Activated T-helper 1 cell treated with anti-CD3 and anti-CD28 coated beads, Interleukin-2, amount 50 U/mL, for 16 hours (primary cell): ENCODE measurements around the gene OR10J5.
"Not testable (repeated sequence)": the region's sequence is repeated elsewhere in the genome, so short reads cannot be mapped to it uniquely, and the experiment has no call there.

Experiments used
- DNase-seq, 2 donors: peaks; one replicate each; pipeline ENCODE4 v3.0.0-alpha.2; 2020; ENCODE audit warnings: low read depth in 1 of 2, low spot score in 1 of 2

Gene OR10J5

DNA sequence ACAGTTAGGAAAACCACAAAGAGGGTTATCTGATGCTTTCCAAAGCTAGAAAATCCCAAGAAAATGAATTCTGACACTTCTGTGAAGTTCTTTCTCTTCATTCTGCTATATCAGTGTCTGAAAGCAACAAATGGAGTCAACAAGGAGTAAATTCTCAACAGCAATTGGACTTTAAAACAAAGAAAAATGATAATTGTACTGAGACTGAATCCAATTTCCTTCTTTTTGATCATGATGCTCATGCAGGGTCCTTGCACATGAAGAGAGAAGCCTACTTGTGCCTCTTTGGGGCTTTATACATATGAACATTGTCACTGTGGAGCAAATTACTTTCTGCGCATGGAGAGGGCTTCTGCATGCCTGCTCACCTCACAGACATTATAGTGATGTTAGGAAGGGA, at the start of gene OR10J5:
OR10J5 (minus strand) TSS at position 101 of the 400 bp plus-strand sequence; CDS start at position 101, 0 bp downstream.
- DNase-seq: no peak

DNA sequence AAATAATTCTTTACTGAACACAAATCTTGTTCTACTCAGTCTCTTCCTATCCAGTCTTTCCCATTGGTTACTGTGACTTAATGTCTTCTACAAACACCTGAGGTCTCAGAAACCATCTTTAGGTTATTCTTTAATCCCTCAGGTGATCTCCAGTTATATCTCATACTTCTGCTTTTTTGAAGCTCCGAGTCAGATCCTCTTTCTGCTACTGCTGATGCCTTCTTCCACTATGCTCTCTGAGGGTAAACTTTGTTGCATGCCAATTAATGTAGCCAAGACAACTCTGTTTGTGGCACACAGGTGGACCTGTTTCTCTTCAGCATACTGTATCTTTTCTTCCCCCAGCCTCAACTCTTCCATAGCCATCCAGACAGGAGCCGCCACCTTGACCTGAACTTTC, 48.7 kb upstream of the OR10J5 start:
- DNase-seq: no peak

DNA sequence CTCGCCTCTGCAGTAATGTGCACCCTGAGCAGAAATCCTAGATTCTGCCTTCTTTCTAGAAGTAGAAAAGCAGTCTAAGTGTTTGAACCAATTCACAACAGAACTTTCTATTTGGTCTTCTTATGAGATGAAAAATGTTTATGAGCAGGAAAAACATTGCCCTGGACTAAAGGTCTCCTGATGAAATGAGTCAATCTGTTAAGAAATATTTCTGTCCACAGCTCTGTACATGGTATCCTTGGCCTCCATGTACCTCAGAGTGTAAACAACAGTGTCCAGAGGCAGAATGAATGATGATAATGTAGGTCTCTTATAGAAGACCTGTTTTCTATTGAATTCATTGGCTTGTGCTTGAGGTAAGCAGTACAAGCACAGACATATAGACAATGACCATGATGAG, 45.6 kb upstream of the OR10J5 start:
- no peak for DNase-seq

DNA sequence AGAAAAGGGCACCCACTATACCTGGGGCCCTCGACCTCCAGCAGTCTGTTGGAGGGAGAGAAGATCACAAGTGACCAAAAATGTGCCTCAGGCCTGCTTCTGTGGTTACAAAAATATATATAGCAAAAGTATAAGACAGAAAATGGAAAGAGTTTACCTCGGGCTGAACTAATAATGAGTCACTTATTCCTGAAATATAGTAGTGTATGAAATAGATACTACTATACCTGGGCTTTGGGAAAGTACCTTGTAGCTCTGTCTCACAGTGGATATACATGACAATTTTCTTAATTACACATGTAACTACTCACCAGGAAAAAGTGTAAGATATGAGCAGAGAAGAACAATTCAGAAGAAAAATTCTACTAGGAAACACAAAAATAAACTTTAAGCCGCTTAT, 44.5 kb upstream of the OR10J5 start:
- no peak for DNase-seq

- no peak for DNase-seq
These were observed 41.6 kb upstream of the OR10J5 start for GRCh38 chr1:159577446-159577845.

DNA sequence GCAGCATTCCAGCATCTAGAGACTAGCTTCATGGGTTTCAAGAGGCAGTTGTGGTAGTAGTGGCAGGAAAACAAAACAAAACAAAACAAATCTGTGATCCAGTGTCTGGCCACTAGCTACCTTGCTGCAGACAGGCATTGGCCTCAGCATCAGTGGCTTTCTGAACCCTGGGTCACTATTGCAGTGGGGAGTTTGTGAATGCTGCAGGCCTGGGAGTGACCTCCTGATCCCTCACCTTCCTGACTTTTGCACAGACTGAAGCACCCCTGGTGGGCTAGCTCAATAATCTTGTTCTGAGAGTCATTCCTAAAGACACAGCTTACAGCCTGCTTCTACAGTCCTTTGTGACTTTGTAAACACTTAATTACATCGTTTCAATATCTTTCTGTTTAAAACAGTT, 26.9 kb upstream of the OR10J5 start:
- DNase-seq: no peak

DNA sequence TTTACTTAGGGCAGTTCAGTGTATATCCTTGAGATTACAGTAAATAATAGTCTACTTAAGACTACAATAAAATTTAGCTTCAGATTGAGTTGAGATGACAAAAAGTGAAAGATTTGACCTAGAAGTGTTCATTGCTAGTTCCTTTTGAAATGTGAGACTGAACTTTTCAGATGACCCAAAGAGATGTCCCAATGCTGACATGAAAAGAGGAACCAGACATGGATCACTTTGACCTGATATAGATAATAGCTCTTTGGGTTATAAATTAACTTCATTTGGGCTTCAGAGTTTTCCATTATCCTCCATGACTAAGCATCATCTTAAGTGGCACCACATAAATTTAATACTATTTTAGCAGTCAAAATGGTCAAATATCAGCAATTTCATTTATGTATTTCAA, 25.7 kb upstream of the OR10J5 start:
- no peak for DNase-seq

DNA sequence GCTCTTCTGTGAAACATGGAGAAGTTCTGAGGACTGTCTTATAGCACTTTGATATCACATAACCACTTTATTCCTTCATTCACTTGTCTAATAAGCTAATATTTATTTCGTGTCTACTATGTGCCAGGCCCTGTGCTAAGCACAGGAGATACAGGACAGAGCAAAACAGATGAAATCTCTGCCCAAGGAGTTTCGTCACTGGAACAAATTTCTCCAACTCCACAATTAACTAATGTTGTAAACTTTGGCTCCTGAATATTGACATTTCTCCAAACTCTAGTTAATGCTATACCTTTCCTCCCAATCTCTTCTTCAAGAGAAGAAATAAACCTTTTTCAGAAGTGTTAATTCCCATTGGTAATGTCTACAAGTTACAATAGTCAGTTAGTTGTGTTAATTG, 24.8 kb upstream of the OR10J5 start:
- no peak for DNase-seq

GRCh38 chr1:159556931-159557369, 21.1 kb upstream of the OR10J5 start:
- no peak for DNase-seq

DNA sequence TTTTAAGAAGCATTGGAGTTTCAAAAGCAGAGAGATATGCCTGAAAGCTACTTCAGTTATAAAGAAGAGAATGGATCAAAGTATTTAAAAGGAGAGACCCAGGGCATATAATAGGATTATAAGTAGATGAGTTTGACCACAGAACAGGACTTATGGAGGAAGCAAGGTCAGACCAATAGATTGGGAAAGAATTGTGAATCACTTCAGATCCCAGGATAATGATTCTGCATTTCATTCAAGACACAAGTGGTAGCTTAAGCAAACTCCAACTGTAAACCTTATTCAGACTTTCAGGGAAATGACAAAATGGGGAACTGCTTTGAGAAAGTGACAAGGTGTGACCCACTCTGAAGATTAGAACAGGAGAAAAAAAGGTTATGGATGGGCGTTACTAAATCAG, 18.9 kb upstream of the OR10J5 start:
- no peak for DNase-seq

DNA sequence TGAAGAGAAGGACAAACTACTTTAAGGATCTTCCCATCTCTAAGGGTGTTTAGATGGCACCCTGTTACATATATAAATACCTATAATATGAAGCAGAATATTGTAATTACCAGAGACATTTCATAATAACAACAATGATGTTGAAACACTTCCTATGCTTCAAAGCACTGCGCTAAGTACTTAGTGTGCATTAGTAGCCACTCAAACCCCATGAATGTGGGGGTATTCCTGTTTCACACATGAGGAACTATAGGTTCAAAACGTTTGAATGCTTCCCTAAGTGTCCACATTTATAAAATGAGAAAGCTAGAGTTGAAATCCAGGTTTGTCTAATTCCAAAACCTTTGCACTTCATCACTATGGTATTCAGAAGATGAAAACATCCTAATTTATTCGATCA, 18.5 kb upstream of the OR10J5 start:
- DNase-seq: no peak

DNA sequence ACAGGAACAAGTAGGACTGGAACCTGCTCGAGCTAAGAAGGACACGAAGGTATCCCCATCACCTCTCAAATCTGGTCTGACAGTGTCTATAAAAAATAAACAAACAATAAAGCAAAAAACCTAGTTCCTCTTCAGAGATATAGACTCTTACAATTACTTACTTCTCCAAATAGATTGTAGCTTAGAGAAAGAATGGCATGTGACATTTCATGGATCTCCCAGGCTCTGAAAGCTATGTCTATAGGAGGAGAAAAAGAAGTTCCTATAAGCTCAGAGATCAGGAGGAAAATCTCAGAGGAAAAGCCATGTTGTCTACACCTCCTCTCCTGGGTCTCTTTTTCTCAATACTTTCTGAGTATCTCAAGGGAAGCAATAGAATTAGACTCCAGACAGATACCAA, 12.3 kb upstream of the OR10J5 start:
- DNase-seq: no peak

DNA sequence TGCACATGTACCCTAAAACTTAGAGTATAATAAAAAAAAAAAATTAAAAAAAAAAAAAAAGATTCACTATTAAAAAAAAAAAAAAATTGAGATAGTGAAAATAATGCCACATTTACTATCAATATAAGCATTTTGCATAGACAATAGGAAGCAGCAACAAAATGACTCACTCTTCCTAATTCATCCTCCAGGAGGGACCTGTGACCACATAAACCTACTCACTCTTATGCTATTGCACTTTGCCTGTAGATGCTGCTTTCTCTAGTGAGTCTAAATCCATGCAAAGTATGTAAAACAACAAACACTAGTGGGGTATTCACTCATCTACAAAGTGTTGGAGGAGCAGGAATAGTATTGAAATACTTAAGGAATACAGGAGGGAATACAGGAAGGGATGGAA, 2.9 kb downstream of the OR10J5 start:
- DNase-seq: no peak

DNA sequence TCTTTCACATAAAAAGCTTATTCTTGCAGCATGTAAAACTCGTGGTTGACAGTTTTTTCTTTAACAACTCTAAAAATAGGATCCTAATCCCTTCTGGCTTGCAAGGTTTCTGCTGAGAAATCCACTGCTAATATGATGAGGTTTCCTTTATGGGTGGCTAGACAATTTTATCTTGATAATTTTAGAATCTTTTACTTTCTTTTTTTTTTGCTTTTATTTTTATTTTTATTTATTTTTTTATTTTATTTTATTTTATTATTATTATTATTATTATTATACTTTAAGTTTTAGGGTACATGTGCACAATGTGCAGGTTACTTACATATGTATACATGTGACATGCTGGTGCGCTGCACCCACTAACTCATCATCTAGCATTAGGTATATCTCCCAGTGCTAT, 11.0 kb downstream of the OR10J5 start:
- DNase-seq: not testable (repeated sequence)

DNA sequence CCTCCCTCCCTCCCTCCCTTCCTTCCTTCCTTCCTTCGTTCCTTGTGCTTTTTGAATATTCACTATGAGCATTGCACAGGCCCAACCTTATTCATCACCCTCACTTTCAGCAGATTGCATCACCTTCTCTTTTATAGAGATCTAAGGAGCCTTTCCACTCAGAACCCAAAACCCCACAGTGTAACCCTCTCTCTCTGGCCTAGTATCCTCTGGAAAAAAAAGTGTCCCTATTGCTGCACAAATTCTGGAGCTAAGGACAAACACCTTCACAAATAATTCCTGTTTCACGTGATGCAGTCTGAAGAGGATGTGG, 25.6 kb downstream of the OR10J5 start:
- no peak for DNase-seq

DNA sequence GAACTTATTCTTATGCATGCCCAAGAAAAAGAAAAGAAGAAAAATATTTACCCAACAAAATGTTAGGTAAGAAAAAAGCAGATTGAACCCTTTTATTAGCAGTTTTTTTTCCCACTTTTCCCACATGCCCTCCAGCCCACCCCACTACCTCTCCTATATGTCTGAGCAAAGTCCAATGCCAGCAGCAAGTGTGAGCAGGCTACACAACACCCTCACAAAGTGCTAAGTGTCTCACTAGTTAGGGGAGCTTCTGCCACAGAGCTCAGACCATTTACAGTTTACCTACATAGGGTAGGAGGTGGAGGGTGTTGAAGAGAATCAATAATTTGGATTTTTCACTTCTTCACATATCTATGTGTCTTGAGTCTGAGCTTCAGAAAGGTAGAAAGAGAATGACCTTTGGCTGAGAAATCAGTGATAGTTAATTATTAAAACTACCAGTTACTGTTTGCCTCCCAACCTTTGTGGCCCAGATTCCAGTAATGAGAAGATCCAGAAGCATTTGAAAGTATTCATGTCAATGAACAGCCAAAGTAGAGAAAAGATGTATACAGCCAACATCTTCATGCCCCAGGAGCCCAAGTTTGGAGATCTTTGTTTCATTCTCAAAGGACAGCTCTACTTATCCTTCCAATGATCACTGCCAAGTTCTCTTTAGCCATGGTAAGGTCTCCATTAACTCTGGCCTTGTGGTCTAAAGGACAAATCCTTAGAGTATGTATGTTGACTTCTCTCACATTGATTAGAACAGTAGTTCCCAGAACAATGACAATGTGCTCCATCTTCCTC, 26.2 kb downstream of the OR10J5 start:
- DNase-seq: no peak

- no peak for DNase-seq
These were observed 26.9 kb downstream of the OR10J5 start for GRCh38 chr1:159508951-159509350.

DNA sequence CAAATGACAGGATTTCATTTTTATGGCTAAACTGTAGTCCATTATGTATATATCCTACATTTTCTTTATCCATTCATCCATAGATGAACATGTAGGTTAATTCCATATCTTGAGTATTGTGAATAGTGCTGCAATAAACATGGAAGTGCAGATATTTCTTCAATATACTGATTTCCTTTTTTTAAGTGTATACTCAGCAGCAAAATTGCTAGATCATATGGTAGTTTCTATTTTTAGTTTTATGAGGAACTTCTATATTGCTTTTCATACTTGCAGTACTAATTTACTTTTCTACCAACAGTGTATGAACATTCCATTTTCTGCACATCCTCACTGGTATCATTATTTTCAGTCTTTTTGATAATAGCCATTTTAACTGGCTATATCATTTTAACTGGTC, 30.1 kb downstream of the OR10J5 start:
- DNase-seq: no peak

- no peak for DNase-seq
These were observed 34.7 kb downstream of the OR10J5 start for GRCh38 chr1:159501082-159501481.

- not testable (repeated sequence) for DNase-seq
These were observed 41.1 kb downstream of the OR10J5 start for GRCh38 chr1:159494513-159495210.

DNA sequence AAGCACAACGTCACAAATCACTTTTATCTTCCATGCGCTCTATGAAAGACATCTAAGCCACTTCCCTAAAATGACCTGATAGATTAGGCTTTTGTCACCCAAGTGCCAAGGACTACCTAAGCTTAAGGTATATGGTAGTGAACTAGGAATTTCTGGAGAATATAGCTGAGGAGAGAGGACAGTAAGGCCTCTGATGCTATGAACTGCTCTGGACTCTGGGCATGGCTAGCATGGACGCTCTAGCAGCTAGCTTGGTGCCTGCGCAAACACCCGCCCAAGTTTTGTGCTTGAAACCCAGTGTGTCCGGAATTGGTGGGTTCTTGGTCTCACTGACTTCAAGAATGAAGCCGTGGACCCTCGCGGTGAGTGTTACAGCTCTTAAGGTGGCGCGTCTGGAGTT, 42.5 kb downstream of the OR10J5 start:
- no peak for DNase-seq

DNA sequence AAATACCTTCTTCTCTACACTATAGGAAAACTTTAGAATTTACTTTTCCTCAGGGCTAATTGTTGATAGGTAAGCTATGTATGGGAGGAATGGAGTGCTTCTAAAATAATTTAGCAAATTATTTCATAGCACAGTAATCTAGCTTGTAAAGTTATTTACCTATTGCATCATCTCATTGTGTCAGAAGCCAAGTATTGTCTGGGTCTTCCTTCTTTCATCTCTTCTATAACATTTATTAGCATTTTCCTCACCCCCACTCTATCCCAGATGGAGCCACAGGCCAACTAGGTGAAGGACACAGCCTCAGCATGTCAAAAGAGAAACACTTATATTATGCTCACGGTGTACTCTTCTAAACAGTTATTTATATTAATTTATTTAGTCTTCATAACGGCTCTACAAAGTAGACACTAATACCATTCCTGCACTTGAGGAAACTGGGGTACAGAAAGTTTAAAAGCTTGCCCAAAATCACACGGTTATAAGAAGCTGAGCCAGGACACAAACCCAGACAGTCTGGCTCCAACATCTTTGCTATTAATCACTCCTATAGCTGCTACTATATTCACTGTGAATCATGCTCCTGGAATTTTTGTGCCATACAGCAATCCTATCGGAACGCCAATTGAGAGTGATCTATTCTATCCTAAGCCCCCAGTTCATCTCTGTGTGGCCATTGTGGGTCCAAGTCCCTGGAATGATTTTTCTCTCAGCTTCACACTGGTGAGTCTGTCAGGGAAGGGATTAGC, 43.1 kb downstream of the OR10J5 start:
- DNase-seq: no peak
